IPS-18c (cell line): ENCODE measurements around the gene FBXL7.

ENCODE experiments used
- H3K4me3 ChIP-seq: 2 replicates; pipeline ENCODE4 v1.7.0; 2013; ENCODE audit warnings: low read depth, mild to moderate bottlenecking, low read length, moderate library complexity; ENCODE audit not compliant: insufficient read depth
- H3K9me3 ChIP-seq: one replicate; pipeline ENCODE4 v1.6.1; 2013; ENCODE audit warnings: mild to moderate bottlenecking, low read length, moderate library complexity; ENCODE audit not compliant: control insufficient read depth, insufficient read depth

Gene FBXL7

DNA sequence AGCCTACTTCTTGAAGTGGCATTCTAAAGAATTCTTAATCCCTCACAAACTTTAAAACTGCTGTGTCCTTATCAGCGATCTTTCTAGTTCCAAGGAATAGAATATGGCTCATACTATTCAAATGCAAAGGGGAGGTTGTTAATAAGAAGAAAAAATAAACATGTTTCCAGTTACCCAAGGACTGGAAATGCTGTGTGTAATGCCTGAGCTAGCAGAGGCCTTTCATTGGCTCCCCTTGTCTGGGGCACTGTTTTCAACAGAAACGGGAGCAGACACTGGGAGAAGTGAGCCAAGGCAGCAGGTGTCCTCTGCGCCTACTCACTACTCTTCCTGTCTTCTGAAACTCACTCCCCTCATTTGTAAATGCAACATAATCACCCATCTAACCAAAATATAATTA lies 426.6 kb downstream of the FBXL7 start:
- Histone ChIP-seq H3K4me3 (no peak overlapping the region), H3K9me3 (no peaks in the 10 kb centered on the region)

- H3K4me3 ChIP-seq: no peak overlapping the region
- no peaks in the 10 kb centered on the region for H3K9me3 ChIP-seq
Observed at GRCh38 chr5:15927710-15928380, 427.9 kb downstream of the FBXL7 start.

DNA sequence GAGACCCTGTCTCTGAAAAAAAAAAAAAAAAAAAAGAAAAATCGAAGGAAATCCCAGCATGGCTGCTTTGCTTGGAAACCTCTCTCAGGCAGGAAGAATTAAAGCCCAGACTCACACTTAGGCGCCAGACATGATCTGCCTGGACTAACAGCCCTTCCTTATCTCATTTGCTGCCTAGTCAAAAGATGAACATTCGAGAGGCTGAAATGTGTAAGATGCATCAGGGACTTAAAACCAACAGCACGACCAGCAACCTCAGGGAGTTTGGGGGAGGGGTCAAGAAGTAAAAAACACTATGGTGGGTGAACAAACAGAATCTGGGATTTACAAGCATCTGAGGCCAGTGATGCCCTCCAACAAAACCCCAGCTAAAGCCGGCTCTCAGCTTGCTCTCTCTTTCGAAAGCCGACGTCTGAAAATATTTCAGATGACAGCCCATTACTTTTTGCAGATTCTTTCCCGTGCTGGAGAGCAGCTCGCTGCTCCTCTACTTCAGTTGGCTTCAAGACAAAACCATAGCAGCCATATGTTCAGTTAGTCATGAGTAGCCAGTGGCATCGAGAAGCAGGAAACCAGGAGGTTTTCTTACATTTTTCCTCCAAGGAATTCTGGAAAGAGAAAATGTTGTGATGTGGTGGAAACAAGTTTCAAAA lies 429.8 kb downstream of the FBXL7 start:
- no peaks in the 10 kb centered on the region for H3K9me3 ChIP-seq
- no peak overlapping the region for H3K4me3 ChIP-seq

DNA sequence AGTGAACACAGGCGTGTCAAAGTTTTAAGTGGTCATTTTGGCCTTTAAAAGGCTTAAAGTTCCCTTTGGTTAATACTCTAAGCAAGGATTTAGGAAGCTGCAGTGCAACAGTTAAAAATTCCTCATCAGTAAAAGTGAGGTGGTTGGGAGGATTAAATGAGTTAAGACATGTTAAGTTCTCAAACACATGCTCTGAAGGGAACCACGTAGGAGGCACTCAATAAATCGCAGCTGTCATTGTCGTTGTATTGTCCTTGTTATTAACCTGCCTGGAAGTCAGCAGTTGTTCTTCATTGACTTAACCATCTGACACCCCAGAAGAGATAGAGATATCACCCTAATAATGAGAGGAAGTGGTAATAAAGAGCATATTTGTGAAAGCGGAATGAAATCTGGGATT lies 432.1 kb downstream of the FBXL7 start:
- Histone ChIP-seq H3K9me3 (no peaks in the 10 kb centered on the region), H3K4me3 (no peak overlapping the region)

- no peak overlapping the region for H3K4me3 ChIP-seq
- H3K9me3 ChIP-seq: no peaks in the 10 kb centered on the region
Observed at GRCh38 chr5:15933259-15934207, 433.6 kb downstream of the FBXL7 start.

GRCh38 chr5:15936505-15937245 lies 436.7 kb downstream of the FBXL7 start:
- no peak overlapping the region for H3K4me3 ChIP-seq

DNA sequence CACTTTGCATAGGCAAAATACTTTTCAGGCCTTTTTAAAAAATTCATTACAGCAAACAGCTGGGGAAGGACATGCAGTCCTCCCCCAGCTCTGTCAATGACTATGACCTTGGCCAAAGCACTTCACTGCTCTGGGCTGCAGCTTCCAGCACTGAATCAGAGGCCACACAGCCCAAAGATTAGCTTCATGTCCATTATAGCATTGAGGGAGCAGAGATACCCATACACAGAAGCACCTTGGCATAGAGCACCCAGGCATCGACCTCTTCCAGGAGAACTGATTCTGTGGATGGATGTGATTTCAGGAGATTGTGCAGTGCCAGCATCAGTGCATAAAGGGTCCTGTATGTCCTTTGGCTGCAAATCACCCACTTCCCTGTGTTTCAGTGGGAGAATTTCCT lies 437.7 kb downstream of the FBXL7 start:
- Histone ChIP-seq H3K9me3 (no peaks in the 10 kb centered on the region), H3K4me3 (no peak overlapping the region)

More at GRCh38 chr5:15936505-15937245, 436.7 kb downstream of the FBXL7 start:
- no peaks in the 10 kb centered on the region for H3K9me3 ChIP-seq

DNA sequence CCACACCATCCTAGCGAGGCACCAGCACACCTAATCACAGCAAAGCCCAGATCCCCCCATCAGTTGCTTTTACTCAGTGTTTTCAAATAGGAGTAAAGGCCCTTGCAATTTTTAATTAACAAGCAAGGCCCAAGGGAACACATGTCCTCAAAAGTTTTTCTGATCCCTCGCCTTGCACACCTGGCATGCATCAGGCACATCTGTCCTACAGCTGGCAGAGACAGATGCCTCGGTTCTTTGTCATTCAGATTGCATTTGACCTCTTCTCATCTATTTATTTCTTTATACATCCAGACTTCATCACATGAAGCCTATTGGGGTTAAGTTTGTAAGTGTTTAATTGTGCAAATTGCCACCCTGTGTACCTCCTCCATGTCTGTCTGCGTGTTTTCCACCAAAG lies 438.2 kb downstream of the FBXL7 start:
- Histone ChIP-seq H3K9me3 (no peaks in the 10 kb centered on the region), H3K4me3 (no peak overlapping the region)

DNA sequence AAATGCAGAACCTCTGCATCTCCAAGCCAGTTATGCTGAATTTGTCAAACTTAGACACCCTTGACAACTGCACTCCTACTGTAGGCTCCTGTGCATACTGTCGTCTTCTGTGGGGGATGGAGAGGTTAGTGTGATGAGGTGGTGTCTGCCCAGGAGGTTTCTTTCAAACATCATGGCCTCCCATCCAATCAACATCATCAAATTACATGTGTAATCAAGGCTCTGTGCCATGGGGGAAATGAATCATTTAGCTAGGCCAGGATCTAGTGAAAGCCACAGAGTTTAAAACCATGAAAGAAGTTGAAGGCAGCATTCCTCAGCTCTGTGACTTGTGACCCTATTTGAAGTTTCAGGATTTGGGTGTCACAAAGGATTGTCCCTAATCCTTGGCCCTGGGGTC lies 439.0 kb downstream of the FBXL7 start:
- no peaks in the 10 kb centered on the region for H3K9me3 ChIP-seq

DNA sequence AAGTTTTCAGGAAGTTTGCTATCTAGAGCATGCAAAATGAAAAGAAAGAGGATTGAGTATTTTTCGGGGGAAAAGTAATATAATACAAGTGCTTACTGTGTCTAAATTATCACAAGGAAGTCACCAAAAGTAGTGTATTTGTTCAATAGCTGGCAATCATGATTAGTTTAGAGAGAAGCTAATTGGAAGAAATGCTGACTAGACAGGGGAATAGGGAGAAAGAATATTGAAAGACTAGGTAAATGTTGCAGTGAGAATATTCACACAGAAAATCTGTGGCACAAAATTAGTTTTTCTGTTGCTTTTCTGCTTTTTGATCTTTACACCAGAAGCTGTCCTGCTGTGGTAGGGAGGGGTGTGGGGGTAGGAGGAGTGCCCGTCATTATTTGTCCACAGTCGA lies 440.9 kb downstream of the FBXL7 start:
- Histone ChIP-seq H3K4me3 (no peak overlapping the region), H3K9me3 (no peaks in the 10 kb centered on the region)

More for the DNA sequence above, 439.0 kb downstream of the FBXL7 start:
- no peak overlapping the region for H3K4me3 ChIP-seq

GRCh38 chr5:15943487-15943886 lies 443.5 kb downstream of the FBXL7 start:
- H3K4me3 ChIP-seq: no peak overlapping the region
- H3K9me3 ChIP-seq: no peaks in the 10 kb centered on the region

DNA sequence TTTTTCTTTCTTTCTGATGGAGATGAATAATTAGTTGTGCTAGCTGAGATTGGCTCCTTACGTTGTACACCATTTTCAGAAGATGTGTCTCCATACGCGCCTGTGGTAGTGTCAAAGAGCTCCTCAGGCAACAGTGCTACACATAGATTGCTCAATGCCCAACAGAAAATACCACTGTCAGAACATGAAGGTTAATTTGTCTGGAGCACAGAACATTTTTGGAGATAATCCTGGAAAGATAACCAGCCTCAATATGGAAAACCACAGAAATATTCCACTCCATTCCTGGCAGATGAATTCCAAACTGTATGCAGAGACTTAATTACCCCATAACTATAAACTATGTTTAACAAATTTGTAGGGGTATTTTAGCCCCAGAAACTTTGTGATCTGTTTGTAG lies 446.0 kb downstream of the FBXL7 start:
- no peak overlapping the region for H3K4me3 ChIP-seq
- peaks cover 2% of the 10 kb centered on the region for H3K9me3 ChIP-seq

- Histone ChIP-seq H3K4me3 (no peak overlapping the region), H3K9me3 (peaks cover 2% of the 10 kb centered on the region)
Observed at GRCh38 chr5:15948190-15948589, 448.2 kb downstream of the FBXL7 start.

GRCh38 chr5:15951126-15951525 lies 451.1 kb downstream of the FBXL7 start:
- peaks cover 2% of the 10 kb centered on the region for H3K9me3 ChIP-seq
- H3K4me3 ChIP-seq: no peak overlapping the region

DNA sequence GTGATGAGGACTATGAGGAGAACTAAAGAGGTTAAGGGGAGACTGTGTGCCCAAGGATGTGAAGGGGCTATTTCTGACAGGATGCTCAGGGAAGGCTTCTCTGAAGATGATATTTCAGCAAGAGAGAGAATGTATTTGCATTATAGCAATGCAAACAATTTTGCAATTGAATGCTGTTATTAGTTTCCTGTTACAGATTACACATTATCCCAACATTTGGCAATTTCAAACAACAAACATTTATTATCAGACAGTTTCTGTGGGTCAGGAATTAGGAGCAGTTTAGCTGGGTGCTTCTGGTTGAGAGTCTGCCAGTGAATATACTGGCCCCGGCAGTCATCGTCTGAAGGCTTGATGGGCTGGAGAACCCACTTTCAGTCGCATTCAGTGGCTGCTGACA lies 451.6 kb downstream of the FBXL7 start:
- H3K9me3 ChIP-seq: peaks cover 2% of the 10 kb centered on the region
- H3K4me3 ChIP-seq: no peak overlapping the region

- Histone ChIP-seq H3K4me3 (no peak overlapping the region), H3K9me3 (no peaks in the 10 kb centered on the region)
Observed at GRCh38 chr5:15956622-15957021, 456.6 kb downstream of the FBXL7 start.

- Histone ChIP-seq H3K9me3 (no peaks in the 10 kb centered on the region), H3K4me3 (no peak overlapping the region)
Observed at GRCh38 chr5:15957124-15957523, 457.1 kb downstream of the FBXL7 start.
